ENCODE data around the gene COL1A2. TPM values are rescaled to one million over a fixed set of nuclear protein-coding genes. Genes with fewer than 3 reads are reported as not detected.

The COL1A2 gene
- total and polyA plus RNA-seq, 2 of the 8 experiments (the other 6 are each of a cell fraction or from before 2014, with no cell fraction given), result 45.2 to 87.2 TPM

DNA sequence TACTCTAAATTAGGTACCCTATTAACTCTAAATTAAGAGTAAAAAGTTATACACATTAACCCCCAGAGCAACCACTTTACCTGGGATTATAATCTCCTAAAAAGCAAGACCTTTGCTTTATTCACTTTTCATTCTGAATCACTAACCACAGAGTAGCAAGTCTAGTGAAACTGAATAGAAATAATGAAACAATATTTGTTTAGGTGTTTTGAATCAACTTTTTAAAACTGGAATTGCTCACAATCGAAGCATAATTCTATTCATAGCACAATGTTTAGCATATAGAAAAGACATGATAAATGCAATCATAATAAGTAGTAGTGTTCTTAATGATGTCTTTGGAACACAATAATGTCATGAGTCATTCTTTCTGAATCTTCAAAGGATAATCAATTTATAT, 77.9 kb downstream of the COL1A2 start:
- Histone ChIP-seq H4K91ac (replicated peaks; ENCODE audit: insufficient read length, low read length) (no peak overlapping the region), H3K4me2 (ENCODE audit: insufficient read depth in 1 of 2, low read depth in 2 of 2, low read length in 2 of 2) (no peak overlapping the region), H2BK120ac (replicated peaks; ENCODE audit: low read depth, low read length) (no peak overlapping the region), H2AFZ (ENCODE audit: low read length) (no peak overlapping the region), H3K4ac (replicated peaks; ENCODE audit: insufficient read length, low read depth, low read length) (no peak overlapping the region), H3K4me3 (ENCODE audit: extremely low read depth in 1 of 4, insufficient read depth in 2 of 4, low read depth in 3 of 4, low read length in 4 of 4) (no peak overlapping the region), H3K9me3 (ENCODE audit: insufficient read depth in 2 of 2, low read depth in 1 of 2, low read length in 1 of 2) (no peaks in the 10 kb centered on the region), H3K36me3 (ENCODE audit: control insufficient read depth in 2 of 4, insufficient read depth in 4 of 4, low read length in 3 of 4) (no peaks in the 10 kb centered on the region), H3K4me1 (replicated peaks in 1 of 4; ENCODE audit: control insufficient read depth in 3 of 4, insufficient read depth in 4 of 4, low read length in 3 of 4) (no peaks in the 10 kb centered on the region), H2AK5ac (ENCODE audit: low read depth, low read length) (no peak overlapping the region), H3K27me3 (replicated peaks in 1 of 4; ENCODE audit: control insufficient read depth in 3 of 4, extremely low read depth in 1 of 4, insufficient read depth in 3 of 4, low read length in 3 of 4) (peaks cover 0 to 1% (median 0%) of the 10 kb centered on the region in 4 experiments; a peak in 1 of 7 replicates), H2BK20ac (ENCODE audit: low read length) (no peak overlapping the region), H4K8ac (ENCODE audit: extremely low read depth, insufficient read depth, low read length) (no peak overlapping the region), H3K23ac (ENCODE audit: insufficient read length) (no peak overlapping the region), H3K56ac (replicated peaks; ENCODE audit: insufficient read length, low read depth, low read length) (no peak overlapping the region), H2BK5ac (ENCODE audit: low read depth, low read length) (no peak overlapping the region), H3K79me1 (ENCODE audit: low read depth, low read length) (no peaks in the 10 kb centered on the region), H4K5ac (ENCODE audit: insufficient read length, low read depth, low read length) (no peak overlapping the region), H3K18ac (ENCODE audit: extremely low read depth, low read length) (no peak overlapping the region), H3K79me2 (ENCODE audit: control insufficient read depth in 1 of 2, insufficient read depth in 2 of 2, low read length in 2 of 2) (no peaks in the 10 kb centered on the region), H3K23me2 (ENCODE audit: low read depth, low read length) (no peaks in the 10 kb centered on the region), H2BK15ac (ENCODE audit: low read length) (no peak overlapping the region), H3K9ac (replicated peaks in 1 of 4; ENCODE audit: extremely low read depth in 1 of 4, low read depth in 3 of 4, low read length in 3 of 4) (no peak overlapping the region), H4K20me1 (replicated peaks in 1 of 2; ENCODE audit: control insufficient read depth in 1 of 2, insufficient read depth in 2 of 2, low read length in 2 of 2) (no peaks in the 10 kb centered on the region), H3K27ac (ENCODE audit: low read depth, low read length) (no peak overlapping the region), H3K14ac (ENCODE audit: insufficient read length) (no peak overlapping the region), H2BK12ac (ENCODE audit: low read depth, low read length) (no peak overlapping the region)
- CTCF ChIA-PET (ENCODE audit: partially characterized antibody), result no interaction called here
- DNase-seq (ENCODE audit: low read depth in 1 of 2, low spot score in 2 of 2) (no peak), FAIRE-seq (no peak)
- 100% methylated on average over 1 of the region's 1 CpG; no CpG with 5 or more reads in 1 of the 2 experiments for WGBS, 2 experiments (ENCODE audit: extremely low coverage in 1 of 2, insufficient coverage in 1 of 2, insufficient read length in 1 of 2, insufficient replicate concordance in 2 of 2, low coverage in 1 of 2, low lambda C conversion rate in 2 of 2, missing lambda C conversion rate in 1 of 2)
- POLR2A ChIA-PET (ENCODE audit: partially characterized antibody), result no interaction called here
- TF ChIP-seq RXRA (IDR thresholded peaks at IDR 0.05; ENCODE audit: insufficient read depth, low read depth, low read length) (no peak), HDAC6 (IDR thresholded peaks at IDR 0.05; ENCODE audit: low read depth, low read length) (no peak), POLR2A (IDR thresholded peaks at IDR 0.05; ENCODE audit: control extremely low read depth in 1 of 2, low read depth in 2 of 2, low read length in 2 of 2) (no peak), SUZ12 (IDR thresholded peaks at IDR 0.05; ENCODE audit: low read length) (no peak), RFX5 (IDR thresholded peaks at IDR 0.05; ENCODE audit: borderline replicate concordance, low read depth, low read length) (no peak), NANOG (IDR thresholded peaks at IDR 0.05; ENCODE audit: insufficient read depth, low read depth, low read length, poor library complexity, severe bottlenecking) (no peak)
- TF ChIP-seq, protein P1, sequence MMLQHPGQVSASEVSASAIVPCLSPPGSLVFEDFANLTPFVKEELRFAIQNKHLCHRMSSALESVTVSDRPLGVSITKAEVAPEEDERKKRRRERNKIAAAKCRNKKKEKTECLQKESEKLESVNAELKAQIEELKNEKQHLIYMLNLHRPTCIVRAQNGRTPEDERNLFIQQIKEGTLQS (IDR thresholded peaks at IDR 0.05; ENCODE audit: insufficient read depth, low read depth, low read length), result no peak
